Esophagus squamous epithelium (tissue), 4 donors: ENCODE measurements around the gene LRRC49.

Experiments used
- POLR2A ChIP-seq, 4 donors: fragments of 450-650 bp; IDR thresholded peaks; one replicate each; pipeline ENCODE4 v1.6.1; 2017; ENCODE audit warnings: antibody characterized with exemption in 4 of 4, mild to moderate bottlenecking in 4 of 4, moderate library complexity in 3 of 4
- TF ChIP-seq, protein P1 (sequence below), 6 experiments: fragments of 450-650 bp in 4 of 6; fragments of 200-600 bp in 2 of 6; sonication (generic) in 2 of 6; IDR thresholded peaks; one replicate each; pipeline ENCODE4 v1.5.1; 2016 to 2019; ENCODE audit warnings: antibody characterized with exemption in 6 of 6, mild to moderate bottlenecking in 4 of 6, moderate library complexity in 4 of 6

DNA sequence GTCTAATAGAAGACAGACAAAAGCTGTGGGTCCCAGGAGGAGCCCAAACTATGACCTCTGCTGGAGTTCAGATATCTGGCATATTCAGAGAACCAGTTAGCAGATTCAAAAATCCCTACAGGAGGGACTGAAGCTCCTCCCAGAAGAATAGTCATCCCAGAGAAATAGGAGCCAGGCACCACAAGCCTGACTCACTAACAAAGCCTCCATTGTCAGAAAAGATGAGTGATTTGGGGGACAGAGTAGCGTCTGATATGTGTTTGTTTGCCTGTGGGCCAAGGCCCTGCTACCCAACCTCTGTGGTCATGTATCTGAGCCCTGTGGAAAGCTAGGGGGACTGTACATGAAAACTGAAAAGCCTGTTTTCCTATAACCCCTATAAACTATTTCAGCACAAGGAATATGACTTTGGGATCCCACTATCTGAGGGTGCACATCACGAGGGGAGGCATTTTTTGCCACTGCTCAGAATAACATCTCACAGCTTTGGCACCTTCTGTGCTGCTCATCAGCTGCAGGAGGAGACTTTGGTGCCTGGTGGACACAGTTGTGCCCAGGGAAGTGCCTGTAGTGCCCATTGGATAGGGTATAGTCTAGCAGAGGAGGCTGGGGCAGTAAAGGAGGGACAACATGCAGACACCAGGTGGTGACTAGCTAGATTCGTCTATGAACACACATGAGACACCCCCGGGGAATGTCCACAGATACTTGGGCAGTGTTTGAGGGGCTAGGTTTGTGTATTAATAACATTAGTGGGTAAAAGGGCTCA lies 29.0 kb upstream of the LRRC49 start:
- TF ChIP-seq, protein P1, sequence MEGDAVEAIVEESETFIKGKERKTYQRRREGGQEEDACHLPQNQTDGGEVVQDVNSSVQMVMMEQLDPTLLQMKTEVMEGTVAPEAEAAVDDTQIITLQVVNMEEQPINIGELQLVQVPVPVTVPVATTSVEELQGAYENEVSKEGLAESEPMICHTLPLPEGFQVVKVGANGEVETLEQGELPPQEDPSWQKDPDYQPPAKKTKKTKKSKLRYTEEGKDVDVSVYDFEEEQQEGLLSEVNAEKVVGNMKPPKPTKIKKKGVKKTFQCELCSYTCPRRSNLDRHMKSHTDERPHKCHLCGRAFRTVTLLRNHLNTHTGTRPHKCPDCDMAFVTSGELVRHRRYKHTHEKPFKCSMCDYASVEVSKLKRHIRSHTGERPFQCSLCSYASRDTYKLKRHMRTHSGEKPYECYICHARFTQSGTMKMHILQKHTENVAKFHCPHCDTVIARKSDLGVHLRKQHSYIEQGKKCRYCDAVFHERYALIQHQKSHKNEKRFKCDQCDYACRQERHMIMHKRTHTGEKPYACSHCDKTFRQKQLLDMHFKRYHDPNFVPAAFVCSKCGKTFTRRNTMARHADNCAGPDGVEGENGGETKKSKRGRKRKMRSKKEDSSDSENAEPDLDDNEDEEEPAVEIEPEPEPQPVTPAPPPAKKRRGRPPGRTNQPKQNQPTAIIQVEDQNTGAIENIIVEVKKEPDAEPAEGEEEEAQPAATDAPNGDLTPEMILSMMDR (IDR thresholded peaks at IDR 0.05), result no peak
- no peak for TF ChIP-seq POLR2A (IDR thresholded peaks at IDR 0.05)
